T1000 (cell line): ENCODE measurements around the gene CYP21A2.
"Not testable (repeated sequence)": the region's sequence is repeated elsewhere in the genome, so short reads cannot be mapped to it uniquely, and the experiment has no call there.

Experiments
- DNase-seq: peaks from one replicate; lab custom pipeline; 2025; ENCODE audit warnings: mixed read lengths; lab: John Stamatoyannopoulos, UW

CYP21A2 gene

GRCh38 chr6:32055756-32056155 is 17.5 kb downstream of the CYP21A2 start:
- DNase-seq = not testable (repeated sequence)

GRCh38 chr6:32056254-32056653 is 18.0 kb downstream of the CYP21A2 start:
- no peak for DNase-seq

- no peak for DNase-seq
Measured at GRCh38 chr6:32057966-32058365, 19.8 kb downstream of the CYP21A2 start.

DNA sequence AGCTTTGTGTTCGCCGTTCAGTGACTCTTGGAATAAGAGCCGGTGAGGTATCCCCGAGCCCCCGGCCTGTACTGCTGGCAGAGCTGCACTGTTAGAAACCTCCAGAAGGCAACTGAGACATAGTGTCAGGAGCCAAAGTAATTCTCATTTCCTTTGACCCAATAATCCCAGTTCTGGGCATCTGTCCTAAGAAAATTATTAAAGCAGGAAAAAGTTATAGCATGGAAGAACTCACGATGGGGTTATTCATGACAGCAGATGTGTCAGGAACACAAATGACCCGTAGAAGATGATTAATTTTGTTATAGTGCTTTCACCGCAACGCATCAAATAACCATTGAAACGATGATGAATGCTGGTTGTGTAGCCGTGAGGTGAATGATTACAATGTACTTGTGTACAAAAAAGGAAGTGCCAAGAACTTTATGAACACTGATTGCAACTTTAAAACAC is 20.3 kb downstream of the CYP21A2 start:
- DNase-seq = no peak

GRCh38 chr6:32060966-32061655 is 22.9 kb downstream of the CYP21A2 start:
- no peak for DNase-seq

DNA sequence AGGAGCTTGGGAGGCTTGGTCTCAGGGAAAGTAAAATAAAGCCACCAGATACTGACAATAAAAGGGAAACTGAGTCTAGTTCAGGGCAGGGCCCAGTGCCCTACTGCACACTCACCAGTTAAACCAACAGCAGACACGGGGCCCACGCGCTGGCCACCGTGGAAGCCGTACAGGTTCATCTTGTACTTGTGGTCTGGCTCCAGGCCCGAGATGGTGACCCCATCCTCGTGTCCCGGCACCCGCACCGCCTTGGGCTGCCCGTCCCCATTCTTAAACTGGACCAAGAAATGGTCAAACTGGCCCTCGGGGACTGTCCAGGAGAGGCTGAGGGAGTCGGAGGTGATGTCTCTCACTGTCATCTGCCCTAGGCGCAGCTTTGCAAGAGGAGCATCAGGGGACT is 26.5 kb downstream of the CYP21A2 start:
- no peak for DNase-seq

DNA sequence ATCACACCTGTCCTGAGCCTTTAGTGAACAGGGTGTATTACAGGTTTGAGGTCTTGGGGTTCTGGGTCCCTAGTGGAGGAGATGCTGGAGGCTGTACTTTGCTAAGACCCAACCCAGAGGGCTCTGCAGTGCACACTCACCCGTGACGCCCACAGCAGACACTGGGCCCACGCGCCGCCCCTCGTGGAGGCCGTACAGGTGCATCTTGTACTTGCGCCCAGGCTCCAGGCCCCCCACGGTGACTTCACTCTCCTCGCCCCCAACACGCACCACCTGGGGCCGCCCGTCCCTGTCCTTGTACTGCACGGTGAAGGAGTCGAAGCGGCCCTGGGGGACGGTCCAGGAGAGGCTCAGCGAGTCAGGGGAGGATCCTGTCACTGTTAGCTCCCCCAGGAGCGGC is 29.3 kb downstream of the CYP21A2 start:
- not testable (repeated sequence) for DNase-seq

DNA sequence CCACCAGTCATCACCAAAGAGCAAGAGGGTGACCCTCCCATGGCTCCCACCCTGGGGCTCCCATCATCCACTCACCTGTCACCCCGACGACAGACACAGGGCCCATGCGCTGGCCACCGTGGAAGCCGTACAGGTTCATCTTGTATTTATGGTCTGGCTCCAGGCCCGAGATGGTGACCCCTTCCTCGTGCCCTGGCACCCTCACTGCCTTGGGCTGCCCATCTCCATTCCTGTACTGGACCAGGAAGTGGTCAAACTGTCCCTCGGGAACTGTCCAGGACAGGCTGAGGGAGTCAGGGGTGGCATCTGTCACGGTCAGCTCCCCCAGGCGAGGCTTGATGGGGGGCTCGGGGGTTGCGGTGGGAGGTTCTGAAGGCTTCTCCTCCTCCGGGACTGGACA is 30.1 kb downstream of the CYP21A2 start:
- not testable (repeated sequence) for DNase-seq

GRCh38 chr6:32068867-32069266 is 30.7 kb downstream of the CYP21A2 start:
- no peak for DNase-seq

GRCh38 chr6:32069460-32069859 is 31.2 kb downstream of the CYP21A2 start:
- no peak for DNase-seq

GRCh38 chr6:32069878-32070515 is 31.8 kb downstream of the CYP21A2 start:
- no peak for DNase-seq

- DNase-seq = no peak
Measured at GRCh38 chr6:32070814-32071543, 32.8 kb downstream of the CYP21A2 start.

DNA sequence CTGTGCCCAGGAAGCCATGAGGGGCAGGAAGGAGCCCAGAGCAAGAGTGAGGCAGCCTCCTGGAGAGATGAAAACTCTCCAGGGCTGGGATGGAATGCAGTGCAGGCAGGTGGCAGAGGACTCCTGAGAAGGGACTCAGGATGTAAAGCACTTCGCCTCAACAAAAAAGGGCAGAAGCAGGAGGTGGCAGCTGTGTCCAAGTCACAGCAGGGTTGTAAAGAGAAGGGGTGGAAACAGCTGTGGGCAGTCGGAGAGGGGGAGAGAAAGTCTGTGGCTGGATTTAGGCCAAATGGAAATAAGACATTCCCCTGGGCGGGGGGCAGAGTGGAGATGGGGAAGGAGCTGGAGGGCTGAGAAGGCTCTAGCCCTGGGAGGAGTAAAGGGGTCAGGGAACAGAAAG is 34.9 kb downstream of the CYP21A2 start:
- no peak for DNase-seq

GRCh38 chr6:32073613-32074012 is 35.4 kb downstream of the CYP21A2 start:
- no peak for DNase-seq

- DNase-seq = no peak
Measured at GRCh38 chr6:32074996-32075532, 36.8 kb downstream of the CYP21A2 start.

GRCh38 chr6:32075781-32076180 is 37.6 kb downstream of the CYP21A2 start:
- DNase-seq = no peak

- DNase-seq = peak; percentile 51
Measured at GRCh38 chr6:32076321-32076809, 38.1 kb downstream of the CYP21A2 start.

DNA sequence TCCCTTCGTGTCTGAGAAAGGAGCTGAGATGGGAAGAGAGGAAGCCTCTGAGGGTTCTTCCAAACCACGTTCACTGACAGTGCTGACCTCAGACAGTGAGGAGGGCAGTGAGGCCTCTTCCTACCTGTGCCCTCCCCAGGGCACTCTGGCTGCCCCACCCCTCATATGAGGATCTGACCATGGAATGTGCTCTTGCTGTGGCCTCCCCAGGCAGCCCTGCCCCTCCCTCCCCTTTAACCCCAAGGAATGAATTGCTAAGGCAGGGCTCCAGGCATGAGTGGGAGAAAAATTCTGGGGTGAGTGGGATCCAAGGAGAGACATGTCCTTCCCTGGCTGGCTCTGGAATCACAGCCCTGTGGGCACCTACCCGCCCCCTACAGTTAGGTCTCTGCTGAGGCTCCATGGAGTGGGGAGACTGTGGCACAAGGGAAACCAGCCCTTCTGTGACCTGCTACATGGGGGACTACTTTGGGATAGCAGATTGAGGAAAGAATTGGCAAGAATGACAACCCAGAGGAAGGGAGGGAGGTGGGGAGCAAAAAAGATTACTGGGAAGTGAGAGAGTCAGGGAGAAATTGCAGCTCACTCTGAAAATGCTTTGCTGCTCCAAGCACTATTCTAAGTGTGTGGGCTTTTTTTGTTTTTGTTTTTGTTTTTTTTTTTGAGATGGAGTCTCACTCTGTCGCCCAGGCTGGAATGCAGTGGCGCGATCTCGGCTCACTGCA is 41.5 kb downstream of the CYP21A2 start:
- no peak for DNase-seq

DNA sequence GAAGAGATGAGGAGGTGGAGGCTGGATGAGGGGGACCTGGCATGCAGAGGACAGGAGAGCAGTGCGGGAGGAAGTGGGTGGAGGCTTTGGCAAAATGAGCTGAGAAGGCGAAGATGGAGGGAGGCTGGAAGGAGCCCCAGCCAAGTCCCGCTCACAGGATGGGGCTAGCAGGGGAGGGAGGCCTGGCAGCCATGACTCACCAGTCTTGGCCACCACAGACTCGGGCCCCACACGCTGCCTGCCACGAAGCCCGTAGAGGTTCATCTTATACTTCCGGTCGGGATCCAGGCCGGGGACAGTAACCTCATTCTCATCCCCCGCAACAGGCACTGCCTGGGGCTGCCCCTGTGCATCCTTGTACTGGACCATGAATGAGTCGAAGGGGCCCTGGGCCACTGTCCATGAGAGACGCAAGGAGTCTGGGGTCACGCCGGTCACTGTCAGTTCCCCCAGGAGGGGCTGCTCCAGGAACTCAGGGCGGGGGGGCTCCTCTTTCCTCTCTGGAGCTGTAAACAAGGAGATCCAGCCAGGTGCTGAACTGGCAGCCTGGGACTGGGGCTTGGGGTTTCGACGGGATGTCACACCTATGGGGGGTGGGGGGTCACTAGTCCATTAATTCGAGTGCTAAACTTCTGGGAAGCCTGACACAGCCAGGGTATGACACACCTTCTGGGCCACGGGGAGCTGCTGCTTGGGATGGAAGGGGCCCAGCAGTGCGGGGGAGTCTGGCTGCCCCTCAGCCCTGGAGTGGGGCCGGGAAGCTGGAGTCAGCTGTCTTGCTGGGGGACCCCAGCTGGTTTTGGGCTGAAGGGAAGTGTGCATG is 43.2 kb downstream of the CYP21A2 start:
- DNase-seq = peak; percentile 62

- no peak for DNase-seq
Measured at GRCh38 chr6:32082478-32082877, 44.3 kb downstream of the CYP21A2 start.

- DNase-seq = peak; percentile 74
Measured at GRCh38 chr6:32082935-32083334, 44.7 kb downstream of the CYP21A2 start.
